BJ (cell line): Measurements from ENCODE around the gene ZNF644. TPM values are rescaled to one million over a fixed set of nuclear protein-coding genes. Genes with fewer than 3 reads are reported as not detected.

Source experiments
- CTCF ChIA-PET: fragments of 350-600 bp; formaldehyde crosslinking; extraction: SDS; loops from one replicate; lab custom pipeline; 2021; ENCODE audit warnings: antibody characterized with exemption, inconsistent platforms; lab: Yijun Ruan, JAX
- POLR2A ChIA-PET: fragments of 300-600 bp; sonication (Branson Sonifier 250); formaldehyde crosslinking; extraction: SDS; loops from one replicate; lab custom pipeline; 2021; ENCODE audit warnings: antibody characterized with exemption; lab: Charles Lee
- DNase-seq: peaks from one replicate; pipeline ENCODE4 v3.0.0-alpha.2; 2011; ENCODE audit warnings: low read depth
- H3K27me3 ChIP-seq: 2 replicates; pipeline ENCODE4 v1.6.0; 2011; ENCODE audit warnings: low read length; ENCODE audit not compliant: control insufficient read depth, insufficient read depth
- H3K36me3 ChIP-seq: 2 replicates; pipeline ENCODE4 v1.5.1; 2011; ENCODE audit warnings: low read length; ENCODE audit not compliant: control insufficient read depth, insufficient read depth
- H3K4me3 ChIP-seq: 2 replicates; pipeline ENCODE4 v1.5.1; 2011; ENCODE audit warnings: low read depth, mild to moderate bottlenecking, control low read depth, low read length
- CTCF ChIP-seq: IDR thresholded peaks from 2 replicates; pipeline ENCODE4 v1.5.1; 2011; ENCODE audit warnings: low read depth, mild to moderate bottlenecking, control low read depth, inconsistent platforms, low read length, moderate library complexity; ENCODE audit not compliant: insufficient read depth
- polyA plus RNA-seq: library from polyadenylated mRNA; depleted of rRNA; stranded (reverse); fragments of >200 nt; gene quantifications from 2 replicates; pipeline ENCODE4 v1.2.3, GENCODE V29; 2011

Gene ZNF644
- polyA plus RNA-seq, 1 experiment: 7.3 TPM

GRCh38 chr1:90925928-90926869, 95.6 kb downstream of the ZNF644 start:
- no peaks in the 10 kb centered on the region for H3K36me3 ChIP-seq
- no peaks in the 10 kb centered on the region for H3K27me3 ChIP-seq
- POLR2A ChIA-PET: no interaction called here
- CTCF ChIA-PET: interaction anchor here (0.6 to 2.3 kb wide), 2 partner anchors 13 to 108 kb away, joined by 3 to 6 read pairs; no protein-coding TSS in a partner anchor
- H3K4me3 ChIP-seq: no peak overlapping the region
- no peak for TF ChIP-seq CTCF
- peak; percentile 10 for DNase-seq

- Histone ChIP-seq H3K36me3 (no peaks in the 10 kb centered on the region), H3K4me3 (no peak overlapping the region), H3K27me3 (no peaks in the 10 kb centered on the region)
- POLR2A ChIA-PET: no interaction called here
- CTCF ChIA-PET: interaction anchor here (2.3 kb wide), 1 partner anchor 12 kb away, joined by 6 read pairs; no protein-coding TSS in a partner anchor
- no peak for DNase-seq
- no peak for TF ChIP-seq CTCF
Measured at GRCh38 chr1:90924982-90925381, 96.9 kb downstream of the ZNF644 start.

- CTCF ChIA-PET: interaction anchor here (1.6 kb wide), 1 partner anchor 75 kb away, joined by 3 read pairs; no protein-coding TSS in a partner anchor
- POLR2A ChIA-PET: no interaction called here
Measured at GRCh38 chr1:90922996-90923395, 98.8 kb downstream of the ZNF644 start.

GRCh38 chr1:90922202-90922601, 99.6 kb downstream of the ZNF644 start:
- no peak for DNase-seq
- Histone ChIP-seq H3K36me3 (no peaks in the 10 kb centered on the region), H3K4me3 (no peak overlapping the region), H3K27me3 (no peaks in the 10 kb centered on the region)
- ChIA-PET POLR2A (no interaction called here), CTCF (no interaction called here)
- TF ChIP-seq CTCF: no peak

More at GRCh38 chr1:90922996-90923395, 98.8 kb downstream of the ZNF644 start:
- no peak for DNase-seq
- H3K4me3 ChIP-seq: no peak overlapping the region
- H3K36me3 ChIP-seq: no peaks in the 10 kb centered on the region
- TF ChIP-seq CTCF: no peak
- no peaks in the 10 kb centered on the region for H3K27me3 ChIP-seq

GRCh38 chr1:90919900-90920299, 101.9 kb downstream of the ZNF644 start:
- Histone ChIP-seq H3K4me3 (no peak overlapping the region), H3K27me3 (no peaks in the 10 kb centered on the region), H3K36me3 (0 out of 2 replicates have a peak, but pooled peaks cover 1% of the 10 kb centered on the region)
- no peak for TF ChIP-seq CTCF
- CTCF ChIA-PET: interaction anchor here (0.5 to 0.6 kb wide), 2 partner anchors 69 to 359 kb away, joined by 3 to 4 read pairs; no protein-coding TSS in a partner anchor
- POLR2A ChIA-PET: no interaction called here
- DNase-seq: no peak
